ELF-1 (cell line): Measurements from ENCODE around the gene TSPAN9.

Experiments
- DNase-seq: peaks from one replicate; pipeline ENCODE4 v3.0.0-alpha.2; 2016; ENCODE audit warnings: low read depth, low spot score

Gene TSPAN9

GRCh38 chr12:3141339-3142321 lies 64.5 kb downstream of the TSPAN9 start:
- DNase-seq, result no peak

- DNase-seq, result no peak
Observed at GRCh38 chr12:3142386-3142785, 65.2 kb downstream of the TSPAN9 start.

- no peak for DNase-seq
Observed at GRCh38 chr12:3144495-3144894, 67.3 kb downstream of the TSPAN9 start.

- no peak for DNase-seq
Observed at GRCh38 chr12:3145033-3145432, 67.9 kb downstream of the TSPAN9 start.

- DNase-seq, result no peak
Observed at GRCh38 chr12:3145546-3146310, 68.5 kb downstream of the TSPAN9 start.

- no peak for DNase-seq
Observed at GRCh38 chr12:3147260-3147659, 70.1 kb downstream of the TSPAN9 start.

- no peak for DNase-seq
Observed at GRCh38 chr12:3148366-3149000, 71.3 kb downstream of the TSPAN9 start.

- no peak for DNase-seq
Observed at GRCh38 chr12:3149515-3150307, 72.5 kb downstream of the TSPAN9 start.

GRCh38 chr12:3150308-3150670 lies 73.1 kb downstream of the TSPAN9 start:
- DNase-seq, result no peak

- peak; percentile 74 for DNase-seq
Observed at GRCh38 chr12:3150931-3151835, 74.0 kb downstream of the TSPAN9 start.

- peak; percentile 78 for DNase-seq
Observed at GRCh38 chr12:3152011-3152511, 74.9 kb downstream of the TSPAN9 start.

- no peak for DNase-seq
Observed at GRCh38 chr12:3152892-3153291, 75.7 kb downstream of the TSPAN9 start.

- DNase-seq, result no peak
Observed at GRCh38 chr12:3154006-3154405, 76.8 kb downstream of the TSPAN9 start.

- no peak for DNase-seq
Observed at GRCh38 chr12:3155702-3156370, 78.7 kb downstream of the TSPAN9 start.

- peak; percentile 82 for DNase-seq
Observed at GRCh38 chr12:3157581-3158323, 80.6 kb downstream of the TSPAN9 start.

GRCh38 chr12:3158851-3159465 lies 81.8 kb downstream of the TSPAN9 start:
- no peak for DNase-seq

- DNase-seq, result no peak
Observed at GRCh38 chr12:3160081-3160480, 82.9 kb downstream of the TSPAN9 start.

- DNase-seq, result peak; percentile 69
Observed at GRCh38 chr12:3161861-3162260, 84.7 kb downstream of the TSPAN9 start.
